ENCODE data around the gene TM4SF5.

The TM4SF5 gene

DNA sequence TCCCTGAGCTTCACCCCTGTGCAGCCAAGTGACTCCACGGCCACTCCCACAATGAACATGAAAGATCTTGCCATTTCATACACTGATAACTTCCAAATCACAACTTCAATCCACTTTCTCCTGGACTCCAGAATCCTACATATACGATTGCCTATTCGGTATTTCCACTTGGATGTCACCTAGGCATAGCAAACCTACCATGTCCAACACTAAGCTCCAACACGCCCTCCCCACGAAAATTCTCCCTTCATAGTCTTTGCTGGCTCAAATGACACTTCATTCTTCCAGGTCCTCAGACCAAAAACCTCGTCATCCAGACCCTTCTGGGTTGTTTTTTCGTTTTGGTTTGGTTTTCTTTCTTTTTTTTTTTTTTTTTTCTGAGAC, 19.0 kb downstream of the TM4SF5 start:
- no peaks in the 10 kb centered on the region for H3K36me3 ChIP-seq
- H3K27ac ChIP-seq: peak overlapping the region; percentile 86 to 89
- H3K4me3 ChIP-seq: peak overlapping the region; percentile 66 to 73
- peaks cover 0 to 3% of the 10 kb centered on the region in 2 donors for H3K27me3 ChIP-seq
- TF ChIP-seq, protein P1, sequence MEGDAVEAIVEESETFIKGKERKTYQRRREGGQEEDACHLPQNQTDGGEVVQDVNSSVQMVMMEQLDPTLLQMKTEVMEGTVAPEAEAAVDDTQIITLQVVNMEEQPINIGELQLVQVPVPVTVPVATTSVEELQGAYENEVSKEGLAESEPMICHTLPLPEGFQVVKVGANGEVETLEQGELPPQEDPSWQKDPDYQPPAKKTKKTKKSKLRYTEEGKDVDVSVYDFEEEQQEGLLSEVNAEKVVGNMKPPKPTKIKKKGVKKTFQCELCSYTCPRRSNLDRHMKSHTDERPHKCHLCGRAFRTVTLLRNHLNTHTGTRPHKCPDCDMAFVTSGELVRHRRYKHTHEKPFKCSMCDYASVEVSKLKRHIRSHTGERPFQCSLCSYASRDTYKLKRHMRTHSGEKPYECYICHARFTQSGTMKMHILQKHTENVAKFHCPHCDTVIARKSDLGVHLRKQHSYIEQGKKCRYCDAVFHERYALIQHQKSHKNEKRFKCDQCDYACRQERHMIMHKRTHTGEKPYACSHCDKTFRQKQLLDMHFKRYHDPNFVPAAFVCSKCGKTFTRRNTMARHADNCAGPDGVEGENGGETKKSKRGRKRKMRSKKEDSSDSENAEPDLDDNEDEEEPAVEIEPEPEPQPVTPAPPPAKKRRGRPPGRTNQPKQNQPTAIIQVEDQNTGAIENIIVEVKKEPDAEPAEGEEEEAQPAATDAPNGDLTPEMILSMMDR (IDR thresholded peaks at IDR 0.05): no peak
- DNase-seq: no peak
- H3K4me1 ChIP-seq: peaks cover 0 to 42% (median 26%) of the 10 kb centered on the region in 4 donors
- H3K9me3 ChIP-seq: no peaks in the 10 kb centered on the region
- intact Hi-C loops (cut with DNase I; ENCODE audit: low total_unique reads): no loop called here

DNA sequence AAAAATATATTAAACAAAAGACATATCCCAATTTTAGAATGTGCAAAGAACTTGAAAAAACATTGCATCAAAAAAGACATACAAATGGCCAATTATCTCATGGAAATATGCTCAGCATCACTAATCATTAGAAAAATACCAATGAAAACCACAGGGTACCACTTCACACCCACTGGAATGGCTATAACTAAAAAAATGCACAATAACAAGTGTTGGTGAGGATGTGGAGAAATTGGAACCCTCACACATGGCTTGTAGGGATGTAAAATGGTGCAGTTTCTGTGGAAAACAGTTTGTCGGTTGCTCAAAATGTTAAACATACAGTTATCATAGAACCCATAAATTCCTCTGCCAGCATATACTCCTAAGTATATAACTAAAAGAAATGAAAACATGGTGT, 23.5 kb downstream of the TM4SF5 start:
- no peak for DNase-seq
- no peaks in the 10 kb centered on the region for H3K9me3 ChIP-seq
- intact Hi-C loops (cut with DNase I; ENCODE audit: low total_unique reads): no loop called here
- H3K27me3 ChIP-seq: no peaks in the 10 kb centered on the region
- TF ChIP-seq, protein P1 (IDR thresholded peaks at IDR 0.05): no peak
- peak overlapping the region in 1 of 2 donors; percentile 86 for H3K27ac ChIP-seq
- no peak overlapping the region for H3K4me3 ChIP-seq
- H3K4me1 ChIP-seq: peaks cover 0 to 19% (median 10%) of the 10 kb centered on the region in 4 donors
- peaks cover 15 to 28% (median 21%) of the 10 kb centered on the region in 3 donors for H3K36me3 ChIP-seq

DNA sequence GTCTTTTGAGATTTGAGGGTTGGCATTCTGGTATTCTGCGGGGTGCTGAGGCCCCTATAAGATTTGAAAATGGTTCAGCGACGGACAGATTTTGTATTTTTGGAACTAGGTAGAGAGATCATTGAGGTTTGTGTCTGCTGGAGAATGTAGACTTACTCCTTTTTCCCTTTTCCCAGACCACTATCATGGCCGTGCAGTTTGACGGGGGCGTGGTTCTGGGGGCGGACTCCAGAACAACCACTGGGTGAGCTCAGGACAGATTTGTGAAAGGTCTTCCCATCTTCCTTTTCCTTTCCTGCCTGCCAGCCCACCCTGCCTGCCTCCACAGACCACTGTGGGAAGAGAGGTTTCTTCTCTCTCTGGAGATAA, 24.9 kb downstream of the TM4SF5 start:
- Histone ChIP-seq H3K4me3 (peak overlapping the region; percentile 82 to 85), H3K9me3 (no peaks in the 10 kb centered on the region), H3K27ac (peak overlapping the region; percentile 80 to 86), H3K36me3 (peaks cover 15 to 33% (median 21%) of the 10 kb centered on the region in 3 donors), H3K27me3 (no peaks in the 10 kb centered on the region), H3K4me1 (peaks cover 0 to 14% (median 10%) of the 10 kb centered on the region in 4 donors)
- TF ChIP-seq, protein P1 (IDR thresholded peaks at IDR 0.05): no peak
- intact Hi-C loops (cut with DNase I; ENCODE audit: low total_unique reads): no loop called here
- DNase-seq: no peak

DNA sequence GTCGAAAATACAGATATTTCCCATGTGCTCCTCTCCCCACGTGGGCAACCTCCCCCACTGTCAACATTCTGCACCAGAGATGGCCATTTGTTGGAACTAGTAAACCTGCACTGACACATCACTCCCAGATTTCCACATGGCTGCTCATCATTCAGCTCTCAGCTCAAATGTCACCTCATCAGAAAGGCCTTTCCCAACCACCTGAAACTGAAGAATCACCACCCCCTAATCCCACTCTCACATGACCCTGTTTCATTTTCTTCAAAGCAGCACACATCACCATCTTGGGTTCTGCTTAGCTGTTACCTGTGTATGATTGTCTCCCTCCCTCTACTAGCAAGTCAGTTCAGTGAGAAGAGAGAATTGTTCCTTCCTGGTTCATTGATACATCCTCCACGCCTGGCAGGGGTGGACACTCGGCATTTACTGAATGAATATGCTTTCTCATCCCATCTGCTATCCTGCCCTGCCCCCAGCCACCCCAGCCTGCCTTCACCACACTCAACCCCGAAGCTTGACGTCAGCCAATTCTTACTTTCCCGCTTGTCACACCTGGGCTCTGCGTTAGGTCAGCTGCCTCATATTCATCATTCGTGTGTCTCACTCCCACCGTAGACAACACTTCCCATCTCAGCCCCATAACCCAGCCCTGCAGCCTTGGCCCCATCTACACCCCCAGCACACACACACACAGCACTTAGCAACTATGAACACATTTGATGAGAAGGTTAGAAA, 28.9 kb downstream of the TM4SF5 start:
- Histone ChIP-seq H3K4me1 (peaks cover 0 to 12% (median 8%) of the 10 kb centered on the region in 4 donors), H3K4me3 (no peak overlapping the region), H3K36me3 (peaks cover 15 to 33% (median 21%) of the 10 kb centered on the region in 3 donors), H3K27ac (no peak overlapping the region), H3K27me3 (no peaks in the 10 kb centered on the region), H3K9me3 (no peaks in the 10 kb centered on the region)
- TF ChIP-seq, protein P1 (IDR thresholded peaks at IDR 0.05): no peak
- intact Hi-C loops (cut with DNase I; ENCODE audit: low total_unique reads): no loop called here
- no peak for DNase-seq

DNA sequence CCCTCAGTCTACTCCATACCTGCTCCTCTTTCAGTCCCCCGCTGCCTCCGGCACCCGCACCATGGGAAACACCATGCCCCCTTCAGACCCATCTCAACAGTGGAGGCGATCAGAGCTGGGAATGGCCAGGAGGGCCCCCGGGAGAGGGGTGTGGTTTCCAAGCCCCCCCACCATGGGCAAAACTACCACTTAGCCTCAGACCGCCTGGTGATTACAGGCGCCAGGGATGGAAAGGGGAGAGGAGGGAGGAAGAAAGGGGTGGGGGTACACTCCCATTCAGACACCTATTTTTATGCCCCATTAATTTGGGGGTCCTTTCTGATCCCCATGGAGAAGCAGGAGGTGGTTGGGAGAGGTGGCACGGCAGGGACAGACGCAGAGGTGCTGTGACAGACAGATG, 30.5 kb downstream of the TM4SF5 start, which contains the start of gene C17orf114:
Gene C17orf114, minus strand, starts transcription at position 101 of the 400 bp plus-strand sequence.
- Histone ChIP-seq H3K36me3 (peaks cover 15 to 33% (median 21%) of the 10 kb centered on the region in 3 donors), H3K27me3 (no peaks in the 10 kb centered on the region), H3K27ac (no peak within 1 kb of the TSS), H3K4me3 (no peak within 1 kb of the TSS), H3K9me3 (no peaks in the 10 kb centered on the region), H3K4me1 (peaks cover 0 to 10% (median 4%) of the 10 kb centered on the region in 4 donors)
- intact Hi-C loops (cut with DNase I; ENCODE audit: low total_unique reads): no loop called here
- DNase-seq: no peak
- TF ChIP-seq, protein P1 (IDR thresholded peaks at IDR 0.05): no peak

Data from tibial artery (tissue), 4 donors.